ENCODE results near the gene ATP5MC2. TPM values are rescaled to one million over a fixed set of nuclear protein-coding genes. Genes with fewer than 3 reads are reported as not detected.

The ATP5MC2 gene
- total RNA-seq, 2 donors from 2014 or later, result 132 to 168 TPM

DNA sequence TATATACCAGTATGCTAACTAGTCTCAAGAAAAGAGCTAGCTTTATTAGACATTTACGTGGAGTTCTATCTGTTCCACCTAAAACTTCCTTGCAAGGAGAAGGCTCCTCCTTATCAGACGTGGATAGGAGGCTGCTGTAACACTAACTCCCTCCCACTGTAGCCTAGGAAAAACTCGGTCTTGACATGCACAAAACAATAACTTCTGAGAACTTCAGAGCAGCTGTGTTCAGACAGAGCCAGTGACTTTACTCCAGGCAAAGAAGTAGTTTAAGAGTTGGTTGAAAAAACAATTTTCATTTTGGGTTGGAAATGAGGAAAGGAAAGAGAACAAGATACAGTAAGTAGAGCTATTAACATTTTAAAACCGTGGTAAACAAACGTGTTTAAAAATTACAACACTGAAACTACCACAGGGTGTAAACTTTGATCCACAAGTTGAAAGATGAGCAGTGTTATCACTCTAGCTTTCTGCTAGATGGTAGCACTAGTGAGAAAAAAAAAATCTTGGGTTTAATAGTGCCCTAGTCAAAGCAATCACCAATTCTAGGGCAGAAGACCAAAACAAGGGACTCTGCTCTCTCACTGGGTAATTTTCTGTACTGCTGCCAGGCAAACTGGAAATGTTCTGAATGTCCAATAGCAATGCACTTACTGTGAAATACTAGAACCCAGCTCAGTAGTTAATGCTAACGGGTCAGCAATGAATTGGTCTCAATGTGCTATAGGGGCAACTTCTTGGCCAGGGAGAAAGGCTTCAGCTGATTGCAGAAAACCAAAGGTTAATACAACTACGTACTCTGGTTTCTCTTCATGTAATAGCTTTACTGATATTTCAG lies 52.1 kb downstream of the ATP5MC2 start:
- intact Hi-C loops (cut with DNase I), result loop anchor here in 1 of 2 donors (5.0 kb wide), 1 partner anchor 44 kb away; no protein-coding TSS in a partner anchor
- DNase-seq (ENCODE audit: low spot score), result no peak

- DNase-seq (ENCODE audit: low spot score), result no peak
- intact Hi-C loops (cut with DNase I), result loop anchor here in 1 of 2 donors (5.0 kb wide), 1 partner anchor 45 kb away; no protein-coding TSS in a partner anchor
These were observed 53.2 kb downstream of the ATP5MC2 start for GRCh38 chr12:53622724-53623123.

DNA sequence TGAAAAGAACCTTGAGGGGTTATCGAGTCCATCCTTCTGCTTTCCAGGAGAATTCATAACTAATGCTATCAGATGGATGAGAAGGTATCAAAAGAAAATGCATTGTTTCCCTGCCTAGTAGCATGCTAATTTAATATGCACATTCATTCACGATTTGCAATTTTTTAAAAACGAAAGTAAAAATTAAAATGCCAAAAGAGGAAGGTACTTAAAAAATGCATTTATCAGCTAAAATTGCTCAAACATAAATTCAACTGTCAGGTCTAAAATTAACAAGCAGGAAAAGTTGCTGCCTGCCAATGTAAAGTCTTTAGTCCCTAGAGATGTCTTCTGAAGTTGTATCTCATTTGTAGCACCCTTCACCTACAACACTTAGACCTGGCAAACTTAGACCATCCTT lies 57.6 kb downstream of the ATP5MC2 start:
- DNase-seq (ENCODE audit: low spot score), result no peak
- intact Hi-C loops (cut with DNase I), result loop anchor here (5.0 to 10.0 kb wide), 2 partner anchors 53 to 54 kb away; no protein-coding TSS in a partner anchor

DNA sequence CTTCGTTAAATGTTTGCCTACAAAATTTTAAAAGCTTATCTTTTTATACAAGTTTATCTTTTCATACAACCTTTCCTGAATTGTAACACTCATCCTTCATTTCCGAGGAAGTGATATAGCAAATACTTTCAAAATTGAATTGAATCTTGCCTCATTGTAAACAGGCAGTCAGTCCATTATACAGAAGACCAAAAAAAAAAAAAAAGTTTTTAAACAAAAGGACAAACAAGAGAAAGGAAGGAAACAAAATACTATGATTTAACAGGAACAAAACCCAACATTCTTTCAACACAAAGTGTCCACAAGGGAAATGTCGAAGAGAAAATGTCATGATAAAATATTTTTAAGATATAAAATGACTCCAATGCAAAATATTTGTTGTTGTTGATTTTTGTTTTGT lies 58.2 kb downstream of the ATP5MC2 start:
- intact Hi-C loops (cut with DNase I), result loop anchor here (5.0 to 10.0 kb wide), 2 partner anchors 53 to 55 kb away; no protein-coding TSS in a partner anchor
- DNase-seq (ENCODE audit: low spot score), result no peak

DNA sequence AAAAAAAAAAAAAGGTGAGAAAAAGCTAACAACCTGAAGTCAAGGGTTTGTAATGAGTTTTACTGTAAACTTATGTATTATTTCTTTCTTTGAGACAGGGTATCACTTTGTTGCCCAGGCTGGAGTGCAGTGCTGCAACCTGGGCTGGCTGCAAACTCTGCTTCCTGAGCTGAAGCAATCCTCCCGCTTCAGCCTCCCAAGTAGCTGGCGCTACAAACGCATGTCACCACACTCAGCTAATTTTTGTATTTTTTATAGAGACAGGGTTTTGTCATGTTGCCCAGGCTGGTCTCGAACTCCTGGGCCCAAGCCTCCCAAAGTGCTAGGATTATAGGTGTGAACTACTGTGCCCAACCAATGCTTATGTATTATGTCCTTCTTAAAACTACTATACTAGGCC lies 58.9 kb downstream of the ATP5MC2 start:
- no peak for DNase-seq (ENCODE audit: low spot score)
- intact Hi-C loops (cut with DNase I), result loop anchor here (5.0 to 10.0 kb wide), 2 partner anchors 52 to 55 kb away; no protein-coding TSS in a partner anchor

Other genes with a start within 250 kb of the ATP5MC2 start
- 100 to 1,000 TPM in 1 of 2 donors, 10 to 100 TPM in 1; 99.1 to 102 TPM for gene PRR13, start 234.3 kb downstream of the ATP5MC2 start, total RNA-seq
- 100 to 1,000 TPM; 500 to 501 TPM for gene PCBP2, start 224.0 kb downstream of the ATP5MC2 start, total RNA-seq
- gene MAP3K12, start 176.6 kb downstream of the ATP5MC2 start, total RNA-seq, result 10 to 100 TPM; 21.7 to 29.4 TPM
- gene TARBP2, start 174.8 kb downstream of the ATP5MC2 start, total RNA-seq, result 10 to 100 TPM; 12.8 to 16.8 TPM
- not detected for gene NPFF, start 168.6 kb downstream of the ATP5MC2 start, total RNA-seq
- 10 to 100 TPM; 58.1 to 61.2 TPM for gene ATF7, start 49.7 kb downstream of the ATP5MC2 start, total RNA-seq
- 100 to 1,000 TPM; 124 to 131 TPM for gene CALCOCO1, start 51.4 kb upstream of the ATP5MC2 start, total RNA-seq
- gene CISTR, start 75.9 kb upstream of the ATP5MC2 start, total RNA-seq, result not detected